ENCODE measurements around the gene CHCHD10. TPM values are rescaled to one million over a fixed set of nuclear protein-coding genes. Genes with fewer than 3 reads are reported as not detected.

CHCHD10 gene
- total and polyA plus RNA-seq, 2 of the 13 experiments (the other 11 are each of a cell fraction or from before 2014, with no cell fraction given): 37.0 to 62.8 TPM

GRCh38 chr22:23750714-23751440 lies 16.9 kb downstream of the CHCHD10 start, which contains the start of gene ZNF70 (continued):
- TF ChIP-seq SOX6 (IDR thresholded peaks at IDR 0.05): no peak
- 0 out of 2 replicates have a peak, but pooled peaks have one; percentile 16 for TF ChIP-seq SOX6 (CRISPR knock-in tag; IDR thresholded peaks at IDR 0.05)
- peak; percentile 24 for TF ChIP-seq MED8 (CRISPR knock-in tag; IDR thresholded peaks at IDR 0.05; ENCODE audit: insufficient replicate concordance)
- no peak for TF ChIP-seq PAF1 (CRISPR knock-in tag; IDR thresholded peaks at IDR 0.05)
- TF ChIP-seq ZBED4 (CRISPR knock-in tag; IDR thresholded peaks at IDR 0.05; ENCODE audit: borderline replicate concordance): no peak
- TF ChIP-seq STAG1 (CRISPR knock-in tag; IDR thresholded peaks at IDR 0.05): peak; percentile 44
- peak; percentile 55; the same call in 1 of the 2 replicates for TF ChIP-seq ZNF556 (CRISPR knock-in tag; IDR thresholded peaks at IDR 0.05; ENCODE audit: borderline replicate concordance)
- TF ChIP-seq ZNF552 (CRISPR knock-in tag; IDR thresholded peaks at IDR 0.05; ENCODE audit: borderline replicate concordance): 0 out of 2 replicates have a peak, but pooled peaks have one; percentile 52
- no peak for TF ChIP-seq ARNTL (CRISPR knock-in tag; IDR thresholded peaks at IDR 0.05)
- 0 out of 2 replicates have a peak, but pooled peaks have one; percentile 33 for TF ChIP-seq ZNF816 (CRISPR knock-in tag; IDR thresholded peaks at IDR 0.05; ENCODE audit: borderline replicate concordance)
- TF ChIP-seq ZFP91 (CRISPR knock-in tag; IDR thresholded peaks at IDR 0.05; ENCODE audit: borderline replicate concordance): peak; percentile 73; the same call in 1 of the 2 replicates
- no peak for TF ChIP-seq MTF1 (CRISPR knock-in tag; IDR thresholded peaks at IDR 0.05)
- TF ChIP-seq ELF3 (CRISPR knock-in tag; IDR thresholded peaks at IDR 0.05): peak; percentile 51; the same call in 1 of the 2 replicates
- no peak for TF ChIP-seq RBM22 (optimal IDR thresholded peaks at IDR 0.05; ENCODE audit: low read length)
- no peak for TF ChIP-seq MNT (IDR thresholded peaks at IDR 0.05)
- TF ChIP-seq BORCS8-MEF2B (CRISPR knock-in tag; IDR thresholded peaks at IDR 0.05): 0 out of 2 replicates have a peak, but pooled peaks have one; percentile 23
- TF ChIP-seq USF2 (IDR thresholded peaks at IDR 0.05; ENCODE audit: low read depth, low read length): no peak
- no peak for TF ChIP-seq USF2 (CRISPR knock-in tag; IDR thresholded peaks at IDR 0.05; ENCODE audit: borderline replicate concordance)
- TF ChIP-seq ZNF484 (CRISPR knock-in tag; IDR thresholded peaks at IDR 0.05; ENCODE audit: borderline replicate concordance, low read depth): 0 out of 2 replicates have a peak, but pooled peaks have one; percentile 46
- no peak for TF ChIP-seq ZNF350 (CRISPR knock-in tag; IDR thresholded peaks at IDR 0.05; ENCODE audit: borderline replicate concordance, low read depth)
- TF ChIP-seq POLR2A (IDR thresholded peaks at IDR 0.05; ENCODE audit: insufficient read depth in 1 of 2, low read depth in 2 of 2, low read length in 2 of 2): peak in 1 of 2 experiments; percentile 46; a peak in 1 of 4 replicates
